Measurements from ENCODE around the gene FUOM. TPM values are rescaled to one million over a fixed set of nuclear protein-coding genes. Genes with fewer than 3 reads are reported as not detected.

The FUOM gene
- total RNA-seq, 1 donor from 2014 or later = 54.0 TPM

DNA sequence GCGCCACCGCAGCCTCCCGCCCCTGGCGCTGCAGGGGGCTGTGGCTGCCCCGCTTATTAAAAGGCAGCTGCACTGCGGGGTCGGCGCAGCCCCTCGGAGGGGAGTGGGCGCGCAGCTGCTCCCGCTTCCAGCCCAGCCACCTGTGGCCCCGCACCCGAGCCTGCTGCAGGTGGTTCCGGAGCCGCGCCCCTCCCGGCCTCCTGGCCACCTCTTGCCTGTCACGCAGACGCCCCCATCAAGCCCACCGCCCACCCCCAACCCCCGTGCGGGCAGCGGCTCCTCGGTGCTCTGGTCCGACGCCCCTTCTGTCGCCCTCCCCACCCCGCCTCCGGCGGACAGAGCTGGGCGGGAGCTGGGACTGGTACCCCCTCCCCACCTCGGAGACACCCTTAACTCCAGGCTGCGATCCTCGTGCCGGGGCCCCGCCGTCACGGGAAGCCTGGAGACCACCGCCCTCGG lies 21.7 kb downstream of the FUOM start:
- Histone ChIP-seq H3K9me3 (no peaks in the 10 kb centered on the region), H3K4me1 (peaks cover 25% of the 10 kb centered on the region), H3K4me3 (peak overlapping the region; percentile 29 to 41), H3K27ac (no peak overlapping the region), H3K36me3 (no peaks in the 10 kb centered on the region), H3K27me3 (peaks cover 7% of the 10 kb centered on the region)
- intact Hi-C loops (cut with DNase I) = no loop called here
- TF ChIP-seq POLR2A (IDR thresholded peaks at IDR 0.05) (no peak), POLR2AphosphoS5 (IDR thresholded peaks at IDR 0.05; ENCODE audit: insufficient read depth in 1 of 2, low read depth in 1 of 2) (no peak)
- TF ChIP-seq, protein P1, sequence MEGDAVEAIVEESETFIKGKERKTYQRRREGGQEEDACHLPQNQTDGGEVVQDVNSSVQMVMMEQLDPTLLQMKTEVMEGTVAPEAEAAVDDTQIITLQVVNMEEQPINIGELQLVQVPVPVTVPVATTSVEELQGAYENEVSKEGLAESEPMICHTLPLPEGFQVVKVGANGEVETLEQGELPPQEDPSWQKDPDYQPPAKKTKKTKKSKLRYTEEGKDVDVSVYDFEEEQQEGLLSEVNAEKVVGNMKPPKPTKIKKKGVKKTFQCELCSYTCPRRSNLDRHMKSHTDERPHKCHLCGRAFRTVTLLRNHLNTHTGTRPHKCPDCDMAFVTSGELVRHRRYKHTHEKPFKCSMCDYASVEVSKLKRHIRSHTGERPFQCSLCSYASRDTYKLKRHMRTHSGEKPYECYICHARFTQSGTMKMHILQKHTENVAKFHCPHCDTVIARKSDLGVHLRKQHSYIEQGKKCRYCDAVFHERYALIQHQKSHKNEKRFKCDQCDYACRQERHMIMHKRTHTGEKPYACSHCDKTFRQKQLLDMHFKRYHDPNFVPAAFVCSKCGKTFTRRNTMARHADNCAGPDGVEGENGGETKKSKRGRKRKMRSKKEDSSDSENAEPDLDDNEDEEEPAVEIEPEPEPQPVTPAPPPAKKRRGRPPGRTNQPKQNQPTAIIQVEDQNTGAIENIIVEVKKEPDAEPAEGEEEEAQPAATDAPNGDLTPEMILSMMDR (IDR thresholded peaks at IDR 0.05) = no peak
- DNase-seq (ENCODE audit: extremely low spot score in 2 of 2) = no peak

DNA sequence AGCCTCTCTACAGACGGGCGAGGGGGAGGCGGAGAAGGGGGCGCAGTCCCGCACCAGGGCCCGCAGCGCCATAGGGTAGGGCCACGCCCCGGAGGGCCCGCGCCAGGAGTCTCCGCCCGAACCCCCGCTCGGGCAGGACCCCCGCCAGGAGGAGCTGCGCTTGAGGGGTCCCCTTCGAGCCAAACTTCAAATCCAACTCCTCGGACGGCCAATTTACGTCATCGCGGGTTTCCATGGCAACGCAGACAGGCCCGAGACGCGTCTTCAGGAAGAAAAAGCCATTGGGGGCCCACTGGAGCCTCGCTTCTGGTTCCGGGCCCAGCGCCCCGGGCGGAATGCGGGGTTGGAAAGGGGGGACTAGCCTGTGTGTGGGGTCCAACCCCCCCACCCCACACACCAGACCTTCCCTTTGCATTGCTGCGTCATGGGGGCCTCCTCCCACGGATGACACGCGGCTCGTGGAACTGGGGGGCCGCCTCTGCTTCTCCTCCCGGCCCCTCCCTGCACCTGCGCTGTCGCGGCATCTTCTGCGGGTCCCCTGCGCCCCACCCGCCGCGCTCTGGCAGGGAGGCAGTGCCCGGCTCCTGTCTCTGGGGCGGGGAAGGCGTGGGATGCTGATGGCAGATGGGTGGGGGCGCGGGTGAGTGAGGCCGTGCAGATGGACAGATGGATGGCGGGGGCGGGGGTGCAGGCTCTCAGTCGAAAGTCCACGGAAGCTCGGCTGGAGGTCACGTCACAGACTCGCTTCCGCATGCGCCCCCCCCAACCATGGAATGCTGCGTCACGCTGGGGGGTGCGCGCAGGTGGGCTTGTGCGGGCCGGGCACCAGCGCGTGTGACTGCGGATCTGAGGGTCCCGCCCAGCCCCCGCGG lies 22.3 kb downstream of the FUOM start:
- Histone ChIP-seq H3K4me1 (peaks cover 25% of the 10 kb centered on the region), H3K27ac (no peak overlapping the region), H3K4me3 (peak overlapping the region; percentile 29 to 41), H3K27me3 (peaks cover 7% of the 10 kb centered on the region), H3K36me3 (no peaks in the 10 kb centered on the region), H3K9me3 (no peaks in the 10 kb centered on the region)
- DNase-seq (ENCODE audit: extremely low spot score in 2 of 2) = no peak
- intact Hi-C loops (cut with DNase I) = no loop called here
- TF ChIP-seq, protein P1 (IDR thresholded peaks at IDR 0.05) = no peak

DNA sequence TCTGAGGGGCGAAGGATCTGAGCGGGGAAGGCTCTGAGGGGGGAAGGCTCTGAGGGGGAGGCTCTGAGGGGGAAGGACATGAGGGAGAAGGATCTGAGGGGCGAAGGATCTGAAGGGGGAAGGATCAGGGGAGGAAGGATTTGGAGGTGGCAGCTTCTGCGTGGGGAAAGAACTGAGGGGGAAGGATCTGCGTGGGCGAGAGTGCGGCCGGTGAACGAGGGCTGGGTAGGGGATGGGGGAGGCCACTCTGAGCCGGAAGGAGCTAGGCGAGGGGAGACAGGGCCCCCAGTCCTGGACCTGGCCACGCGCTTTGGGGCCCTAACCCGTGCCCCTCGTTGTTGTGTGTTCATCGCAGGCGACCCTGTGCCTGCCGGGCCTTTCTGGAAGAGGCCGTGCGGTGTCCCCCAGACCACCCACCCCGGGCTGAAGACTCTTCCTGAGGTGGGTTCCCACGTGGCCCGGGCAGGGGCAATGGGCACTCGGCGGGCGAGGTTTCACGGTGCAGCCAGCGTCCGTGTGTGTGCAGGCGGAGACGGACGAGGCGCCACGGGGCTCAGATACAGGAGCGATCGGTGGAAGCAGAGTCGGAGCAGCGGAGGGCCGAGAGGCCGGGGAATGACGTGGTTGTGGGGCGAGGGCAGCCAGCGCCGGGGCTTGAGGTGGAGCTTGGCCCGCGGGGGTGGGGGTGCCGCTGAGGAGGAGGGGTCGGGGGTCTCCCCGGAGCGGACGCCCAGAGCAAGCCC lies 23.1 kb downstream of the FUOM start:
- intact Hi-C loops (cut with DNase I) = no loop called here
- H3K27me3 ChIP-seq = peaks cover 7% of the 10 kb centered on the region
- peak overlapping the region; percentile 29 to 41 for H3K4me3 ChIP-seq

DNA sequence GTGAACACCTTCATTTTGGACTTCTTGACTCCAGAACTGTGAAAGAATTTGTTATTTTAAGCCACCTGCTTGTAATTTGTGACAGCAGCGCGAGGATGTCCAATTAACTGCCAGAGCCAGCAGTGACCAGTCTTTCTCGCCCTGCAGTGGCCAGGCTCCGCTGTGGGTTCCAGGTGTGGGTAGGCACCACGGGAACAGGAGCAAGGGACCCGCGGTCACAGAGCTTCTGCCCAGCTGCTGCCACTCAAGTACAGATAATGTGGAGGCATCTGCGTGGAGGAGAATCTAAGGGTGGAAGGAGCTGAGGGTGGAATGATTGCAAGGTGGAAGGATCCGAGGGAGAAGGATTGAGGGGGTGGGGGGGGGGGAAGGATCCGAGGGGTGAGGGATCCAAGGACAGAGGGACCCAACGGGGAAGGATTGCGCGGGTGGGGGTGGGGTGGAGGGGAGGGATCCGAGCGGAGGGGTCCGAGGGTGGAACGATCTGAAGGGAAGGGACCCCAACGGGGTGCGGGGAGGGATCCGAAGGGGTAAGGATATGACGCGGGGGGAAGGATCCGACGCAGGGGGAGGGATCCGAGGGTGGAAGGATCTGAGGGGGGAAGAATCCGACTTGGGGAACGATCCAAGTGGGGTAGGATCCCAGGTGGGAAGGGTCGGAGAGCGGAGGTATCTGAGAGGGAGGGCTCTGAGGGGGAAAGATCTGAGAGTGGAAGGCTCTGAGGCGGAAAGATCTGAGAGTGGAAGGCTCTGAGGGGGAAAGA lies 24.7 kb downstream of the FUOM start:
- Histone ChIP-seq H3K4me1 (peaks cover 34% of the 10 kb centered on the region), H3K36me3 (no peaks in the 10 kb centered on the region), H3K4me3 (no peak overlapping the region), H3K9me3 (no peaks in the 10 kb centered on the region), H3K27me3 (peaks cover 11% of the 10 kb centered on the region), H3K27ac (no peak overlapping the region)
- TF ChIP-seq POLR2A (IDR thresholded peaks at IDR 0.05) (no peak), POLR2AphosphoS5 (IDR thresholded peaks at IDR 0.05; ENCODE audit: insufficient read depth in 1 of 2, low read depth in 1 of 2) (no peak)
- TF ChIP-seq, protein P1 (IDR thresholded peaks at IDR 0.05) = no peak
- DNase-seq (ENCODE audit: extremely low spot score in 2 of 2) = no peak
- intact Hi-C loops (cut with DNase I) = no loop called here

More for the DNA sequence above, 23.1 kb downstream of the FUOM start:
- no peaks in the 10 kb centered on the region for H3K9me3 ChIP-seq
- H3K36me3 ChIP-seq = no peaks in the 10 kb centered on the region
- no peak for DNase-seq (ENCODE audit: extremely low spot score in 2 of 2)
- no peak for TF ChIP-seq POLR2AphosphoS5 (IDR thresholded peaks at IDR 0.05; ENCODE audit: insufficient read depth in 1 of 2, low read depth in 1 of 2)
- peaks cover 29% of the 10 kb centered on the region for H3K4me1 ChIP-seq
- no peak overlapping the region for H3K27ac ChIP-seq

DNA sequence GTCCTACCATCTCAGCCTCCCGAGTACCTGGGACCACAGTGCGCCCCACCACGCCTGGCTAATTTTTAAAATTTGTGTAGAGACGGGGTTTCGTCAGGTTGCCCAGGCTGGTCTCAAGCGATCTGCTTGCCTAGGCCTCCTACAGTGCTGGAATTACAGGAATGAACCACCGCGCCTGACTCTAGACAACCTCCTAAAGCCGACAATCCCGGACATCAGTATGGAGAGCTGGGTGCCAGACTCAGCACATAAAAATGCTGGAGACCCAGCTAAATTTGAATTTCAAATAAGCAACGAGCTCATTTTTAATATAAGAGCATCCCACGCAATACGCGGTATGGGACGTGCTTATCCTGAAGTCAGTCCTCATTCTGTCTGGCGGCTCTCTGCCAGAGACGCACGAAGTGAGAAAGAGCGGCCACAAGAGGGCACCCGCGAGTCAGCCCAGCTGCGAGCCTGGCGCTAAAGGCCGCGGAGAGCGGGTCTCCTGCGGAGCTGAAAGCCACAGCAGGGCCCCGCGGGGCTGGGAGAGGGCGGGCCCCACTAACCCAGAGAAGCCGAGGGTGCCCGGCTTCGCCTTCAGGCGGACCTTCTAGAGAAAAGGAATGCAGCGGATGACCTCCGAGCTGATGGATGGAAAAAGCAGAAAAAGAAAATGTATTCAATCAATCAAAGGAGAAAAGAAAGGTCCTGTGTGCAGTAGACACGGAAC lies 28.2 kb downstream of the FUOM start:
- DNase-seq (ENCODE audit: extremely low spot score in 2 of 2) = no peak
- peaks cover 25% of the 10 kb centered on the region for H3K27me3 ChIP-seq
- no peak overlapping the region for H3K27ac ChIP-seq
- peak overlapping the region in 1 of 2 donors; percentile 30 for H3K4me3 ChIP-seq
- H3K9me3 ChIP-seq = no peaks in the 10 kb centered on the region
- TF ChIP-seq POLR2A (IDR thresholded peaks at IDR 0.05) (no peak), POLR2AphosphoS5 (IDR thresholded peaks at IDR 0.05; ENCODE audit: insufficient read depth in 1 of 2, low read depth in 1 of 2) (peak in 1 of 2 donors; percentile 12)
- TF ChIP-seq, protein P1 (IDR thresholded peaks at IDR 0.05) = peak; percentile 69 to 85 (median 74)
- intact Hi-C loops (cut with DNase I) = no loop called here
- peaks cover 26% of the 10 kb centered on the region for H3K4me1 ChIP-seq
- H3K36me3 ChIP-seq = no peaks in the 10 kb centered on the region
